ENCODE results near the gene ENDOG. TPM values are rescaled to one million over a fixed set of nuclear protein-coding genes. Genes with fewer than 3 reads are reported as not detected.

Gene ENDOG
- polyA plus RNA-seq, 1 donor from 2014 or later = 61.5 TPM

- no peaks in the 10 kb centered on the region for H3K27me3 ChIP-seq (ENCODE audit: insufficient read depth, low read depth, low read length)
- no peaks in the 10 kb centered on the region for H3K79me2 ChIP-seq (replicated peaks; ENCODE audit: insufficient read depth, low read length)
- no peak overlapping the region for H3K27ac ChIP-seq (ENCODE audit: low read length)
- no peak overlapping the region for H3K4me2 ChIP-seq (ENCODE audit: low read length)
- H3F3A ChIP-seq (ENCODE audit: insufficient read depth, low read length, poor library complexity, severe bottlenecking) = no peaks in the 10 kb centered on the region
- no peak overlapping the region for H3K9ac ChIP-seq (ENCODE audit: low read length)
- H2AFZ ChIP-seq (ENCODE audit: low read depth, low read length) = no peak overlapping the region
- no peaks in the 10 kb centered on the region for H3K36me3 ChIP-seq (ENCODE audit: insufficient read depth, low read length)
- H3K4me3 ChIP-seq (ENCODE audit: low read length) = no peak overlapping the region
- H3K9me3 ChIP-seq (ENCODE audit: low read length) = no peaks in the 10 kb centered on the region
- no peak for TF ChIP-seq TAF1 (IDR thresholded peaks at IDR 0.05; ENCODE audit: low read depth)
- no peak for TF ChIP-seq MXI1 (conservative IDR thresholded peaks at IDR 0.05; ENCODE audit: poor library complexity, severe bottlenecking)
- no peak for TF ChIP-seq EZH2 (IDR thresholded peaks at IDR 0.05; ENCODE audit: borderline replicate concordance, insufficient read depth, low read length, poor library complexity, severe bottlenecking)
- no peak for TF ChIP-seq EP300 (conservative IDR thresholded peaks at IDR 0.05; ENCODE audit: poor library complexity, severe bottlenecking)
- TF ChIP-seq REST (IDR thresholded peaks at IDR 0.05; ENCODE audit: borderline replicate concordance) = no peak
- no peak for TF ChIP-seq POLR2AphosphoS5 (IDR thresholded peaks at IDR 0.05)
- no peak for TF ChIP-seq SMC3 (conservative IDR thresholded peaks at IDR 0.05; ENCODE audit: poor library complexity)
- TF ChIP-seq RAD21 (conservative IDR thresholded peaks at IDR 0.05) = no peak
- TF ChIP-seq CTCF (IDR thresholded peaks at IDR 0.05; ENCODE audit: poor library complexity, severe bottlenecking) = no peak
- H3K9me2 ChIP-seq (ENCODE audit: insufficient read depth, low read length) = no peaks in the 10 kb centered on the region
- no peaks in the 10 kb centered on the region for H4K20me1 ChIP-seq (ENCODE audit: insufficient read depth)
Measured at GRCh38 chr9:128825923-128826700, 7.8 kb downstream of the ENDOG start.

GRCh38 chr9:128828267-128828666 is 10.0 kb downstream of the ENDOG start:
- no peak overlapping the region for H2AFZ ChIP-seq (ENCODE audit: low read depth, low read length)
- no peaks in the 10 kb centered on the region for H3K27me3 ChIP-seq (ENCODE audit: insufficient read depth, low read depth, low read length)
- H3K9ac ChIP-seq (ENCODE audit: low read length) = no peak overlapping the region
- no peak overlapping the region for H3K27ac ChIP-seq (ENCODE audit: low read length)
- H3K36me3 ChIP-seq (ENCODE audit: insufficient read depth, low read length) = no peaks in the 10 kb centered on the region
- H3K9me3 ChIP-seq (ENCODE audit: low read length) = no peaks in the 10 kb centered on the region
- H3K4me3 ChIP-seq (ENCODE audit: low read length) = peak overlapping the region; percentile 96
- H3K79me2 ChIP-seq (replicated peaks; ENCODE audit: insufficient read depth, low read length) = no peaks in the 10 kb centered on the region
- H3F3A ChIP-seq (ENCODE audit: insufficient read depth, low read length, poor library complexity, severe bottlenecking) = no peaks in the 10 kb centered on the region
- H4K20me1 ChIP-seq (ENCODE audit: insufficient read depth) = no peaks in the 10 kb centered on the region
- TF ChIP-seq MXI1 (conservative IDR thresholded peaks at IDR 0.05; ENCODE audit: poor library complexity, severe bottlenecking) (no peak), EP300 (conservative IDR thresholded peaks at IDR 0.05; ENCODE audit: poor library complexity, severe bottlenecking) (no peak), EZH2 (IDR thresholded peaks at IDR 0.05; ENCODE audit: borderline replicate concordance, insufficient read depth, low read length, poor library complexity, severe bottlenecking) (no peak)
- no peaks in the 10 kb centered on the region for H3K9me2 ChIP-seq (ENCODE audit: insufficient read depth, low read length)
- no peak overlapping the region for H3K4me2 ChIP-seq (ENCODE audit: low read length)
